Activated CD4-positive, alpha-beta T cell treated with anti-CD3 and anti-CD28 coated beads, Interleukin-2, amount 50 U/mL, for 24 hours (primary cell): ENCODE data around the gene BMP6.

Experiments
- DNase-seq, 2 donors: peaks; one replicate each; pipeline ENCODE4 v3.0.0-alpha.2; 2020; ENCODE audit warnings: low read depth in 1 of 2, low spot score in 1 of 2

The BMP6 gene

GRCh38 chr6:7919871-7920270 lies 194.0 kb downstream of the BMP6 start:
- peak in 1 of 2 donors; percentile 36 for DNase-seq

GRCh38 chr6:7920425-7920824 lies 194.5 kb downstream of the BMP6 start:
- peak in 1 of 2 donors; percentile 26 for DNase-seq

- DNase-seq, result no peak
These were observed 195.1 kb downstream of the BMP6 start for GRCh38 chr6:7921046-7921445.

GRCh38 chr6:7921632-7922092 lies 195.8 kb downstream of the BMP6 start:
- DNase-seq, result no peak

GRCh38 chr6:7922596-7922995 lies 196.7 kb downstream of the BMP6 start:
- DNase-seq, result no peak

GRCh38 chr6:7924867-7925266 lies 199.0 kb downstream of the BMP6 start:
- DNase-seq, result no peak
